Stomach (tissue), 9 donors: ENCODE results near the gene WEE1. TPM values are rescaled to one million over a fixed set of nuclear protein-coding genes. Genes with fewer than 3 reads are reported as not detected.
"Not testable (repeated sequence)": the region's sequence is repeated elsewhere in the genome, so short reads cannot be mapped to it uniquely, and the experiment has no call there.

ENCODE experiments used
- DNase-seq, 2 donors: peaks; one replicate each; pipeline versions ENCODE4 v3.0.0 to v3.0.0-alpha.2; 2013 to 2019
- H3K27ac ChIP-seq, 5 donors: fragments of 200-600 bp in 4 of 5; sonication (generic) in 4 of 5; one replicate each; pipeline ENCODE4 v1.5.1; 2013 to 2019; ENCODE audit warnings: mild to moderate bottlenecking in 1 of 5, moderate library complexity in 1 of 5
- H3K27me3 ChIP-seq, 3 donors: fragments of 200-600 bp; sonication (generic); one replicate each; pipeline ENCODE4 v1.5.1; 2017 to 2019; ENCODE audit warnings: mixed run types in 1 of 3
- H3K36me3 ChIP-seq, 4 donors: fragments of 200-600 bp; sonication (generic); 1 replicate in 3 of 4; 2 replicates in 1 of 4; pipeline ENCODE4 v1.5.1; 2016 to 2019
- H3K4me1 ChIP-seq, 4 donors: fragments of 200-600 bp; sonication (generic); one replicate each; pipeline ENCODE4 v1.5.1; 2016 to 2019
- H3K4me3 ChIP-seq, 4 donors: fragments of 200-600 bp; sonication (generic) in 3 of 4; one replicate each; pipeline ENCODE4 v1.5.1; 2016 to 2019; ENCODE audit warnings: mild to moderate bottlenecking in 1 of 4
- H3K9me3 ChIP-seq, 4 donors: fragments of 200-600 bp; sonication (generic); one replicate each; pipeline ENCODE4 v1.5.1; 2016 to 2019
- CTCF ChIP-seq, 7 experiments: fragments of 450-650 bp in 4 of 7; fragments of 200-600 bp in 3 of 7; sonication (generic) in 3 of 7; IDR thresholded peaks; one replicate each; pipeline ENCODE4 v1.5.1; 2016 to 2019; ENCODE audit warnings: antibody characterized with exemption in 7 of 7, control low read depth in 2 of 7, mild to moderate bottlenecking in 1 of 7
- EP300 ChIP-seq: sonication (generic); formaldehyde crosslinking; IDR thresholded peaks from one replicate; pipeline ENCODE4 v1.6.1; 2017; ENCODE audit warnings: antibody characterized with exemption
- POLR2A ChIP-seq, 4 donors: fragments of 450-650 bp; IDR thresholded peaks; one replicate each; pipeline ENCODE4 v1.6.1; 2016; ENCODE audit warnings: antibody characterized with exemption in 4 of 4, control low read depth in 2 of 4, mild to moderate bottlenecking in 1 of 4, moderate library complexity in 1 of 4
- POLR2AphosphoS5 ChIP-seq, 3 donors: sonication (generic); formaldehyde crosslinking; IDR thresholded peaks; one replicate each; pipeline ENCODE4 v1.6.1; 2016; ENCODE audit warnings: antibody characterized with exemption in 3 of 3
- WGBS, 5 donors: extraction: QIAGEN DNeasy Blood & Tissue Kit in 3 of 5; methylation state at CpG; one replicate each; pipeline versions ENCODE4 v1.1.5 to v1.1.7; 2013 to 2018; 5-methylcytosine and 5-hydroxymethylcytosine counted together
- intact Hi-C: fragments of 100-400 bp; cut with DNase I; formaldehyde crosslinking; loops from one replicate; pipeline ENCODE4 v1.15.1; 2023; ENCODE audit warnings: low total_unique reads
- polyA plus RNA-seq, 3 donors: library from polyadenylated mRNA; stranded (reverse); fragments of 200-250 nt; gene quantifications; one replicate each; pipeline ENCODE4 v1.2.3, GENCODE V29; 2013
- total RNA-seq, 5 donors: library from RNA; depleted of rRNA; stranded (reverse); fragments of >200 nt; gene quantifications; one replicate each; pipeline versions ENCODE4 v1.1.0 to v1.2.3, GENCODE V29; 2014 to 2016
- donor health status: healthy with polysubstance abuse.
- donor health status: Bipolar disorder and iron deficiency.
- donor health status: healthy.

The WEE1 gene
- total and polyA plus RNA-seq, 8 donors, result 5.0 to 79.1 (median 27.4) TPM

GRCh38 chr11:9619971-9620370, 46.5 kb downstream of the WEE1 start:
- H3K27ac ChIP-seq, result no peak overlapping the region
- TF ChIP-seq EP300 (no peak), POLR2A (IDR thresholded peaks at IDR 0.05) (no peak), POLR2AphosphoS5 (IDR thresholded peaks at IDR 0.05) (no peak), CTCF (IDR thresholded peaks at IDR 0.05) (no peak)
- no peaks in the 10 kb centered on the region for H3K9me3 ChIP-seq
- peaks cover 0 to 3% (median 1%) of the 10 kb centered on the region in 4 donors for H3K4me1 ChIP-seq
- no peaks in the 10 kb centered on the region for H3K27me3 ChIP-seq
- no peak for DNase-seq
- H3K36me3 ChIP-seq, result no peaks in the 10 kb centered on the region
- intact Hi-C loops, result loop anchor here (10.0 kb wide), 1 partner anchor 125 kb away; no protein-coding TSS in a partner anchor
- H3K4me3 ChIP-seq, result no peak overlapping the region

GRCh38 chr11:9622353-9622752, 48.9 kb downstream of the WEE1 start:
- H3K4me3 ChIP-seq, H3K27me3 ChIP-seq, H3K36me3 ChIP-seq, H3K9me3 ChIP-seq, DNase-seq, H3K4me1 ChIP-seq, H3K27ac ChIP-seq: not testable (repeated sequence)
- intact Hi-C loops, result loop anchor here (10.0 kb wide), 1 partner anchor 122 kb away; no protein-coding TSS in a partner anchor
- WGBS, 5 donors, result 68 to 81% (median 76%) methylated on average over 7 of the region's 7 CpGs

GRCh38 chr11:9623053-9623452, 49.6 kb downstream of the WEE1 start:
- 90 to 100% (median 98%) methylated on average over 2 to 23 of the region's 23 CpGs for WGBS, 5 donors

GRCh38 chr11:9624448-9624847, 51.0 kb downstream of the WEE1 start:
- Histone ChIP-seq H3K4me3 (no peak overlapping the region), H3K9me3 (no peaks in the 10 kb centered on the region), H3K27me3 (no peaks in the 10 kb centered on the region), H3K27ac (no peak overlapping the region), H3K36me3 (no peaks in the 10 kb centered on the region), H3K4me1 (no peaks in the 10 kb centered on the region)
- no peak for DNase-seq
- intact Hi-C loops, result loop anchor here (10.0 kb wide), 1 partner anchor 120 kb away; no protein-coding TSS in a partner anchor
- no peak for TF ChIP-seq POLR2AphosphoS5 (IDR thresholded peaks at IDR 0.05)
- no peak for TF ChIP-seq EP300
- TF ChIP-seq POLR2A (IDR thresholded peaks at IDR 0.05), result no peak
- no peak for TF ChIP-seq CTCF (IDR thresholded peaks at IDR 0.05)

More at GRCh38 chr11:9623053-9623452, 49.6 kb downstream of the WEE1 start:
- intact Hi-C loops, result loop anchor here (10.0 kb wide), 1 partner anchor 122 kb away; no protein-coding TSS in a partner anchor
- H3K36me3 ChIP-seq, H3K4me3 ChIP-seq, DNase-seq, H3K27me3 ChIP-seq, H3K4me1 ChIP-seq, H3K9me3 ChIP-seq, H3K27ac ChIP-seq: not testable (repeated sequence)

GRCh38 chr11:9625162-9625561, 51.7 kb downstream of the WEE1 start:
- H3K27ac ChIP-seq, result no peak overlapping the region
- no peak for TF ChIP-seq EP300
- no peak for TF ChIP-seq CTCF (IDR thresholded peaks at IDR 0.05)
- TF ChIP-seq POLR2AphosphoS5 (IDR thresholded peaks at IDR 0.05), result no peak
- TF ChIP-seq POLR2A (IDR thresholded peaks at IDR 0.05), result no peak
- no peaks in the 10 kb centered on the region for H3K9me3 ChIP-seq
- intact Hi-C loops, result loop anchor here (10.0 kb wide), 1 partner anchor 120 kb away; no protein-coding TSS in a partner anchor
- H3K4me1 ChIP-seq, result no peaks in the 10 kb centered on the region
- DNase-seq, result peak in 1 of 2 donors; percentile 45
- no peaks in the 10 kb centered on the region for H3K36me3 ChIP-seq
- no peak overlapping the region for H3K4me3 ChIP-seq
- WGBS, 5 donors, result 70 to 88% (median 78%) methylated on average over 6 of the region's 6 CpGs
- no peaks in the 10 kb centered on the region for H3K27me3 ChIP-seq
